H9 (cell line): ENCODE results near the gene AKIP1. TPM values are rescaled to one million over a fixed set of nuclear protein-coding genes. Genes with fewer than 3 reads are reported as not detected.

ENCODE experiments used
- DNase-seq: peaks from one replicate; pipeline ENCODE4 v3.0.0-alpha.2; 2017
- H2AFZ ChIP-seq: one replicate; pipeline ENCODE4 v1.6.1; 2013; ENCODE audit warnings: mild to moderate bottlenecking, low read length, control low read depth, moderate library complexity
- H2AK5ac ChIP-seq: 2 replicates; pipeline ENCODE4 v1.6.1; 2013; ENCODE audit warnings: low read length, control low read depth, mixed read lengths; ENCODE audit not compliant: insufficient read length
- H2BK120ac ChIP-seq: one replicate; pipeline ENCODE4 v1.6.1; 2013; ENCODE audit warnings: low read depth, mild to moderate bottlenecking, low read length, control low read depth, inconsistent platforms; ENCODE audit not compliant: poor library complexity, severe bottlenecking
- H2BK12ac ChIP-seq: 2 replicates; pipeline ENCODE4 v1.6.1; 2013; ENCODE audit warnings: low read length, control low read depth, mixed read lengths, low read depth; ENCODE audit not compliant: insufficient read length
- H2BK15ac ChIP-seq: 2 replicates; pipeline ENCODE4 v1.6.1; 2013; ENCODE audit warnings: low read depth, low read length, control low read depth
- H2BK20ac ChIP-seq: one replicate; pipeline ENCODE4 v1.6.1; 2013; ENCODE audit warnings: low read depth, mild to moderate bottlenecking, low read length, control low read depth, inconsistent platforms; ENCODE audit not compliant: poor library complexity, severe bottlenecking
- H2BK5ac ChIP-seq: 2 replicates; pipeline ENCODE4 v1.6.1; 2013; ENCODE audit warnings: low read length, control low read depth, mixed read lengths; ENCODE audit not compliant: insufficient read length
- H3K14ac ChIP-seq: 2 replicates; pipeline ENCODE4 v1.6.1; 2013; ENCODE audit warnings: low read length, control low read depth; ENCODE audit not compliant: insufficient read depth
- H3K18ac ChIP-seq: 2 replicates; pipeline ENCODE4 v1.6.1; 2013; ENCODE audit warnings: low read depth, mild to moderate bottlenecking, mixed read lengths, low read length, control low read depth; ENCODE audit not compliant: insufficient read length
- H3K23ac ChIP-seq: 2 replicates; pipeline ENCODE4 v1.6.1; 2013; ENCODE audit warnings: low read length, control low read depth, mixed read lengths, low read depth; ENCODE audit not compliant: insufficient read length
- H3K23me2 ChIP-seq: 2 replicates; pipeline ENCODE4 v1.6.1; 2013; ENCODE audit warnings: low read depth, mild to moderate bottlenecking, mixed read lengths, low read length, control low read depth; ENCODE audit not compliant: insufficient read length, poor library complexity, severe bottlenecking
- H3K27ac ChIP-seq: 2 replicates; pipeline ENCODE4 v1.5.1; 2013; ENCODE audit warnings: low read length, control low read depth, mixed read lengths, low read depth; ENCODE audit not compliant: insufficient read length
- H3K27me3 ChIP-seq: 2 replicates; pipeline ENCODE4 v1.6.1; 2013; ENCODE audit warnings: low read length, control low read depth, inconsistent platforms; ENCODE audit not compliant: insufficient read depth
- H3K4ac ChIP-seq: 2 replicates; pipeline ENCODE4 v1.6.1; 2013; ENCODE audit warnings: low read depth, mild to moderate bottlenecking, control low read depth, inconsistent platforms, low read length, moderate library complexity
- H3K4me1 ChIP-seq: 2 replicates; pipeline ENCODE4 v1.6.1; 2013; ENCODE audit warnings: low read length, control low read depth, inconsistent platforms; ENCODE audit not compliant: insufficient read depth
- H3K4me2 ChIP-seq: 2 replicates; pipeline ENCODE4 v1.6.1; 2013; ENCODE audit warnings: low read length, control low read depth, mixed read lengths; ENCODE audit not compliant: insufficient read length, insufficient read depth
- H3K56ac ChIP-seq: 2 replicates; pipeline ENCODE4 v1.6.1; 2013; ENCODE audit warnings: low read depth, mild to moderate bottlenecking, mixed read lengths, low read length, control low read depth; ENCODE audit not compliant: insufficient read length
- H3K79me1 ChIP-seq: 2 replicates; pipeline ENCODE4 v1.6.1; 2013; ENCODE audit warnings: low read depth, mild to moderate bottlenecking, moderate library complexity, low read length, control low read depth, inconsistent platforms; ENCODE audit not compliant: insufficient read depth, poor library complexity, severe bottlenecking
- H3K79me2 ChIP-seq: 2 replicates; pipeline ENCODE4 v1.6.1; 2013; ENCODE audit warnings: low read length, control low read depth, inconsistent platforms; ENCODE audit not compliant: insufficient read depth
- H3K9ac ChIP-seq: 2 replicates; pipeline ENCODE4 v1.6.1; 2013; ENCODE audit warnings: low read length, control low read depth, mixed read lengths; ENCODE audit not compliant: insufficient read length; ENCODE audit errors: extremely low read depth
- H3K9me3 ChIP-seq: one replicate; pipeline ENCODE4 v1.6.1; 2013; ENCODE audit warnings: low read depth, low read length, inconsistent platforms; ENCODE audit not compliant: control insufficient read depth
- H3T11ph ChIP-seq: one replicate; pipeline ENCODE4 v1.6.1; 2013; ENCODE audit warnings: mild to moderate bottlenecking, low read length, control low read depth, inconsistent platforms
- H4K20me1 ChIP-seq: one replicate; pipeline ENCODE4 v1.6.1; 2013; ENCODE audit not compliant: control insufficient read depth, insufficient read length, insufficient read depth
- H4K5ac ChIP-seq: 2 replicates; pipeline ENCODE4 v1.6.1; 2013; ENCODE audit warnings: low read depth, mild to moderate bottlenecking, mixed read lengths, low read length, control low read depth; ENCODE audit not compliant: insufficient read length
- H4K8ac ChIP-seq: replicated peaks from 2 replicates; pipeline ENCODE4 v1.6.1; 2013; ENCODE audit warnings: low read length, control low read depth, mixed read lengths, low read depth; ENCODE audit not compliant: insufficient read length
- H4K91ac ChIP-seq: 2 replicates; pipeline ENCODE4 v1.6.1; 2013; ENCODE audit warnings: low read depth, mild to moderate bottlenecking, moderate library complexity, mixed read lengths, low read length, control low read depth; ENCODE audit not compliant: insufficient read length
- H3K27ac Mint-ChIP-seq, 3 experiments: 2 replicates in 2 of 3; 3 replicates in 1 of 3; pipeline ENCODE4 v1.8.0; 2020 to 2021; ENCODE audit warnings: mixed read lengths in 3 of 3, mild to moderate bottlenecking in 1 of 3, moderate library complexity in 1 of 3
- H3K27me3 Mint-ChIP-seq: 2 replicates; pipeline ENCODE4 v1.8.0; 2021; ENCODE audit warnings: low read depth, mild to moderate bottlenecking, moderate library complexity, mixed read lengths
- H3K36me3 Mint-ChIP-seq, 3 experiments: 2 replicates in 2 of 3; 3 replicates in 1 of 3; pipeline ENCODE4 v1.8.0; 2020 to 2021; ENCODE audit warnings: low read depth in 3 of 3, mixed read lengths in 3 of 3; ENCODE audit not compliant: insufficient read depth in 1 of 3
- H3K4me1 Mint-ChIP-seq, 2 experiments: 2 replicates each; pipeline ENCODE4 v1.8.0; 2020; ENCODE audit warnings: mixed read lengths in 2 of 2
- H3K4me3 Mint-ChIP-seq, 2 experiments: 2 replicates in 1 of 2; 3 replicates in 1 of 2; pipeline ENCODE4 v1.8.0; 2020 to 2021; ENCODE audit warnings: mild to moderate bottlenecking in 2 of 2, mixed read lengths in 2 of 2, moderate library complexity in 1 of 2
- H3K9me3 Mint-ChIP-seq, 2 experiments: 2 replicates in 1 of 2; 3 replicates in 1 of 2; pipeline ENCODE4 v1.8.0; 2020; ENCODE audit warnings: mild to moderate bottlenecking in 2 of 2, mixed read lengths in 2 of 2, moderate library complexity in 1 of 2
- WGBS: extraction: QIAGEN DNeasy Blood & Tissue Kit; methylation state at CpG from one replicate; pipeline ENCODE4 v1.1.7; 2013; ENCODE audit warnings: missing lambda C conversion rate, low lambda C conversion rate, mixed read lengths; ENCODE audit not compliant: insufficient read length; ENCODE audit errors: extremely low coverage; 5-methylcytosine and 5-hydroxymethylcytosine counted together
- total RNA-seq: library from RNA; stranded (reverse); gene quantifications from 2 replicates; pipeline ENCODE4 v1.2.1, GENCODE V29; 2021
- TF ChIP-seq, protein P1 (sequence below): fragments of 200-600 bp; sonication (generic); conservative IDR thresholded peaks from 3 replicates; pipeline ENCODE4 v1.8.0; 2021; ENCODE audit warnings: antibody characterized with exemption, mild to moderate bottlenecking

Gene AKIP1
- total RNA-seq, 1 experiment from 2014 or later: 21.0 TPM

DNA sequence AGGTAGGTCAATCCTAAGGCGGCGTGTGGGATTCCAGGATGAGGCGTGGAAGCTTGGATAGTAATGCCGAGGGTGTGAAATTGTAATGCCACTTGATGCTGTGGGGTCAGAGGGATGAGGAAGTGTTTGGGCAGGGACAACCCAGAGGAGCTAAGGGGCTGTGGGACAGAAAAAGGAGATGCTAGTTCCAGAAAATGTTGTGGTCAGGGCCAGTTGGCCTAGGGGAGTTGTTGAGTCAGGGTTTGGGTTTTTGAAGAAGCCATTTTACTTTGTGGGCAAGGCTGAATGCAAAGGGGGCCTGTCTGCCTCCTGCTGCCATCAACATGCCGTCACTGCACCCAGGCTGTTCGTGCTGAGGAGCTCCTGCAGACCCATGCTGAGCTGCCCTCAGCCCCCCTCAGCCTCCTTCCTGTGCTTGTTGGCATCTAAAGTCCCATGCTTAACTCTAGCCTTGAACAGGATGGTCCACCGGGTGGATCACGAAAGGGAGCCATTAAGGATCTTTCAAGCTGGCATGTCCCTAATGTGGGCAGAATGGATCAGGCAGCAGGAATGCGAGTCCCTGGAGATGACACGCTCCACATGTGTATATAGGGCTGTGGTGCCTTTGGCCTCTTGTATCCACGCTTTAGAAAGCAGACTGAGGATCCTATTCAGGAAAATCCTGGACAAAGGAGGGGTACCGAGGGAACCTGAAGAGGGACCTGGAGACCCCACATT is 19.6 kb downstream of the AKIP1 start:
- WGBS: no CpG with 5 or more reads among the region's 12 CpGs
- Histone ChIP-seq H3K9me3 (no peaks in the 10 kb centered on the region), H4K8ac (no peak overlapping the region), H4K5ac (no peak overlapping the region), H2BK120ac (no peak overlapping the region), H3K27me3 (no peaks in the 10 kb centered on the region), H3K23ac (no peak overlapping the region), H2BK5ac (no peak overlapping the region), H3K14ac (no peak overlapping the region; the same call in 1 of the 2 replicates), H3T11ph (no peak overlapping the region), H3K79me1 (no peaks in the 10 kb centered on the region), H2BK20ac (no peak overlapping the region), H3K18ac (no peak overlapping the region), H4K91ac (no peak overlapping the region), H3K56ac (no peak overlapping the region), H3K9ac (no peak overlapping the region), H3K4me1 (peaks cover 7% of the 10 kb centered on the region), H3K27ac (no peak overlapping the region), H2AFZ (no peak overlapping the region), H2AK5ac (no peak overlapping the region), H3K23me2 (no peaks in the 10 kb centered on the region), H3K4me2 (no peak overlapping the region), H3K4ac (no peak overlapping the region), H3K79me2 (no peaks in the 10 kb centered on the region), H2BK15ac (no peak overlapping the region), H4K20me1 (no peaks in the 10 kb centered on the region), H2BK12ac (no peak overlapping the region)
- no peak for DNase-seq
- Mint-ChIP-seq H3K4me3 (no peak overlapping the region), H3K27ac (peak overlapping the region in 1 of 3 experiments; percentile 35; a peak in 1 of 7 replicates), H3K36me3 (no peaks in the 10 kb centered on the region), H3K4me1 (peaks cover 12 to 16% of the 10 kb centered on the region in 2 experiments), H3K27me3 (peaks cover 1% of the 10 kb centered on the region; the same call in 1 of the 2 replicates), H3K9me3 (no peaks in the 10 kb centered on the region)
- TF ChIP-seq, protein P1, sequence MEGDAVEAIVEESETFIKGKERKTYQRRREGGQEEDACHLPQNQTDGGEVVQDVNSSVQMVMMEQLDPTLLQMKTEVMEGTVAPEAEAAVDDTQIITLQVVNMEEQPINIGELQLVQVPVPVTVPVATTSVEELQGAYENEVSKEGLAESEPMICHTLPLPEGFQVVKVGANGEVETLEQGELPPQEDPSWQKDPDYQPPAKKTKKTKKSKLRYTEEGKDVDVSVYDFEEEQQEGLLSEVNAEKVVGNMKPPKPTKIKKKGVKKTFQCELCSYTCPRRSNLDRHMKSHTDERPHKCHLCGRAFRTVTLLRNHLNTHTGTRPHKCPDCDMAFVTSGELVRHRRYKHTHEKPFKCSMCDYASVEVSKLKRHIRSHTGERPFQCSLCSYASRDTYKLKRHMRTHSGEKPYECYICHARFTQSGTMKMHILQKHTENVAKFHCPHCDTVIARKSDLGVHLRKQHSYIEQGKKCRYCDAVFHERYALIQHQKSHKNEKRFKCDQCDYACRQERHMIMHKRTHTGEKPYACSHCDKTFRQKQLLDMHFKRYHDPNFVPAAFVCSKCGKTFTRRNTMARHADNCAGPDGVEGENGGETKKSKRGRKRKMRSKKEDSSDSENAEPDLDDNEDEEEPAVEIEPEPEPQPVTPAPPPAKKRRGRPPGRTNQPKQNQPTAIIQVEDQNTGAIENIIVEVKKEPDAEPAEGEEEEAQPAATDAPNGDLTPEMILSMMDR: no peak
